ENCODE data around the gene SFT2D2.

SFT2D2 gene

DNA sequence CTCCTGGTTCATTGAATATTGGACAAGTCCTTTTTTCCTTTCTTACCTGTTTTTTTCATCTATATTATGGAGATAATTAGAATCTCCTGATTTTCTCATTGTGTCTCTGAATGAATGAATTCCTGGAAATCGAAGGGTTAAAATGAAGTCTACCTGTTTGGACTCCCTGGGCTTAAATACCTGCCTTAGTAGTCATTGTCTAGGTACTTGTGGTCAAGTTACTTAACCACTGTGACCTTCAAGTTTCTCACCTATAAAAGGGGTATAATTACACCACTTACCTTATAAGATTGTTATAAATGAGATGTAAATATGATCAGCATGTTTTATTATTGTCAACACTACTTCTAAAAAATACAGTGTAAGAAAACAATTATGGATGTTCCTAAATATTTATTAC lies 45.8 kb downstream of the SFT2D2 start:
- DNase-seq, result no peak

DNA sequence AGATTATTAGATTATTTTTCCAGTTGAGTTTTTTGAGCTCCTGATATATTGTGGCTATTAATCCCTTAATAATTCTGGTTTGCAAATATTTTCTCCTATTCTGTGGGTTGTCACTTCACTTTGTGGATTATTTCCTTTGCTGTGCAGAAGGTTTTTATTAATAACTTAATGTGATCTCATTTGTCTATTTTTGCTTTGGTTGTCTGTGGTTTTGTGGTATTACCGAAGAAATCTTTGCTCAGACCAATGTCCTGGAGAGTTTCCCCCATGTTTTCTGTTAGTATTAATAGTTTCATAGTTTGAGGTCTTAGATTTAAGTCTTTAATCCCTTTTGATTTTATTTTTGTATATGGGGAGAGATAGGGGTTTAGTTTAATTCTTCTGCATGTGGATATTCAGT lies 47.8 kb downstream of the SFT2D2 start:
- DNase-seq, result no peak

- DNase-seq, result no peak
Observed at GRCh38 chr1:168279253-168279652, 53.4 kb downstream of the SFT2D2 start.

DNA sequence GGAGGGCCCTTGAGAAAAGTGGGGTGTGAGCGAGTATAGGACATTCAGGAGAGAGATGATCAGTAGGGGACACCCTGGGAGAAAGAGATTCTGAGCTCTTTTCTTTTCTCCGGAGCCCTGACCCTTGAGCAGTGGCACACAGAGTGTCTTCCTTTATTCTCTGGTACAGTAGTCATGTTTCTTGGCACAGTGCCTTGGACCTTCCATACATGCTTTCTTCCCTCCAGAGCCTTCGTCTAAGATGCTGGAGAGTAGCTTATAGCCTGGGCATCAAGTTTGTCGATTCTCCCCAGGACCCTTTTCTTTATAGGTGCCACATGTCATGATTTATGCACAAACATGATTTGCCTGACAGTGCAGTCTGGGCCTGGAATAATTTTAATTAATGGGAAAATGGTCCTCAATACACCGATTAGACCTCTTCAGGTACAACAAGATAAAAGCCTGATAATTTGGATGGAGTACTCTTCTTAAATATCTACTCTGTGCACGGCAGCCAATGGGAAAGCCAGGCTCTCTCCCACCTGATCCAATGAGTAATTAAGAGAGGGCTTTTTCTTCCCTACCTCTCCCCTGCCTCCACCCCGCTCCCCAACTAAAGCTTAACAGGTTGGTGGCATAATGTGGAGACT lies 54.6 kb downstream of the SFT2D2 start, which contains the start of gene TBX19:
TSS of gene TBX19 (plus strand) at position 582 of the 632 bp plus-strand sequence. CDS start 214 bp downstream, outside the sequence.
- DNase-seq, result no peak

DNA sequence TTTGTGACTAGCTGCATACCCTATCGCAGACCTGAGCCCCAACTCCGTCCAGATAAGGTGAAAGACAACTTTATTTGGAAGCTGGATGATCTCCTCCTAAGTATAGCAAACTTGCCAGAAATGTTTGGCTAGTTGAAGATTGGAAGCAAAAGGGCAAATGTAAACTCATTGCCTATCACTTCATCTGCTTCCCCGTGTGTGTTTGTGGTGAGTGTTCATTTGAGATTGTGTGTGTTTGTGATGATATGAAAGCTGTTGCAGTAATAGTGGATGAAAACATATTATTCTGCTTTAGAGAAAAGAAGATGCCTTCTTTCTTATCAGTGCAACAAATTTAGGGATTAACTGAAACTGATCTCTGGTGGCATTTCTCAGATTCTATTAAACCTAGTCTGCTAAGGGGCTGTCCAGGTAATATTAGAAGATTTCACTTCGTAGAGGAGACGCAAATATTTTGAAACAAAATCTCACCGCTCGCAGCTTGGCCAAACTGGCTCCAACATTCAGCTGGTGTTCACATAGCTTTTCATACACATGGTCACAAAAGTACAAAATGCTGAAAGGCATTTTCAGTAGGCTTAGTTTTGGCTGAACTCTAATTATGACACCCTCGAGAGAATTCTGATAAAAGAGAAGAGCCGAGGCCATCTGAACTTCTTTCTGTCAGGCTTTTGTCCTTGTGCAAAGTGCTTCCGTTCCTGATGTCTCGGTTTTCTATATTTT lies 56.0 kb downstream of the SFT2D2 start:
- DNase-seq, result no peak

DNA sequence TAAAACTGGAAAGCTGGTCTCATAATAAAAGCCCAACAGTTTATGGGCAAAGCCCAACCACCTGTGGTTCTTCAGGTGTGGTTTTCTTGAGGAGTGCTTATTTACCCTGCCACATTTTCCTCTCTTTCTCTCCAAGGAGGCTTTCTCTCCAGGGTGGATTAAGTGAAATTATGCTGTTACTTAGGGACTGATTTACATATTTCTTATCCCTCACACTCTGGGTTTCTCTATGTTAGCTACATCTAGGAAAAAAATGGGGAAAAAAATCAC lies 59.7 kb downstream of the SFT2D2 start:
- no peak for DNase-seq

DNA sequence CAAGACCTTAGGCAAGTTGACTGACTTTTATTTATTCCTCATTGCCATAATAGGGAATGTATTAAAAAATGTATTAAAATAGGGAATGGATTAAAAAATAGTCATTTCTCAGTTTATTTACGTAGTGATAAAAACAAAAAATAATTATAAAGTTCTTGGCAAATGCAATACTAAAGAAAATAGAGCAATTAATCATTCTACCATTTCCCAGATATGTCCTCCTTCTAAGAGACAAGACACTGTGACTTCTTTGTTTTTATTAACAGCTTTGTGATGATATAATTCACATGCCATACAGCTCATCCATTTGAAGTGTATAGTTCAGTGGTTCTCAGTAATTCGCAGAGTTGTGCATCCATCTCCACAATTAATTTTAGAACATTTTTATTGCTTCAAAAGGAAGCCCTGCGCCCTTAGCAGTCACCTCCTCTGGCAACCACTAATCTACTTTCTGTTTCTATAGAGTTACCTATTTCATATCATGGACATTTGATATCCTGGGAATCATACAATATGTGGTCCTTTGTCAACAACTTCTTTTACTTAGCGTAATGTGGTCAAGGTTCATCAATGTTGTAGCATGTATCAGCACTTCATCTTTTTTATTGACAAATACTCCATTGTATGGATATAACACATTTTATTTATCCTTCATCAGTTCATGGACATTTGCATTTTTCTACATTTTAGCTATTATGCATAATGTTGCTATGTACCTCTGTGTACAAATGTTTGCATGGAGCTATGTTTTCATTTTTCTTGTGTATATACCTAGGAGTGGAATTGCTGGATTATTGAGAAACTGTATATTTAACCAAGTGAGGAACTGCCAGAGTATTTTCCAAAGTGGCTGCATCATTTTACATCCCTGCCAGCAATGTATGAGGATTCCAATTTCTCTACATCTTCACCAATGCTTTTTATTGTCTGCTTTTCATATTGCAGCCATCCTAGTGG lies 60.4 kb downstream of the SFT2D2 start:
- DNase-seq, result no peak

DNA sequence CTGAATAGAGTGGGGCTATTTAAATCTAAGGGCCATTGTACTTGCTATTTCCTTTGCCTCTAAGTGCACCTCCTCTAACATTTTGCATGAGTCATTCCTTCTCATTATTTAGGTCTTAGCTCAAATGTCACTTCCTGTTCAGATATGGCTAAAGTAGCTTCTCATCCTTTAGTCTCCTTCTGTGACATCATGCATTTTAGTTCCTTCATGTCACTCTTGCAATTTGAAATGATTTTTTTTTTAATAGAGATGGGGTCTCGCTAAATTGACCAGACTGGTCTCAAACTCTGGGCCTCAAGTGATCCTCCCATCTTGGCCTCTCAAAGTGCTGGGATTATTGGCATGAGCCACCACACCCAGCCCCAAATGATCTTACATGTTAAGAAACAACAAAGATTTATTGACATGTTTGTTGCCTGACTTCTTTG lies 61.4 kb downstream of the SFT2D2 start:
- DNase-seq, result no peak

- no peak for DNase-seq
Observed at GRCh38 chr1:168288311-168289052, 62.7 kb downstream of the SFT2D2 start.

GRCh38 chr1:168291222-168291837 lies 65.5 kb downstream of the SFT2D2 start:
- no peak for DNase-seq

- DNase-seq, result no peak
Observed at GRCh38 chr1:168293356-168293755, 67.6 kb downstream of the SFT2D2 start.

GRCh38 chr1:168295411-168296114 lies 69.8 kb downstream of the SFT2D2 start:
- DNase-seq, result no peak

DNA sequence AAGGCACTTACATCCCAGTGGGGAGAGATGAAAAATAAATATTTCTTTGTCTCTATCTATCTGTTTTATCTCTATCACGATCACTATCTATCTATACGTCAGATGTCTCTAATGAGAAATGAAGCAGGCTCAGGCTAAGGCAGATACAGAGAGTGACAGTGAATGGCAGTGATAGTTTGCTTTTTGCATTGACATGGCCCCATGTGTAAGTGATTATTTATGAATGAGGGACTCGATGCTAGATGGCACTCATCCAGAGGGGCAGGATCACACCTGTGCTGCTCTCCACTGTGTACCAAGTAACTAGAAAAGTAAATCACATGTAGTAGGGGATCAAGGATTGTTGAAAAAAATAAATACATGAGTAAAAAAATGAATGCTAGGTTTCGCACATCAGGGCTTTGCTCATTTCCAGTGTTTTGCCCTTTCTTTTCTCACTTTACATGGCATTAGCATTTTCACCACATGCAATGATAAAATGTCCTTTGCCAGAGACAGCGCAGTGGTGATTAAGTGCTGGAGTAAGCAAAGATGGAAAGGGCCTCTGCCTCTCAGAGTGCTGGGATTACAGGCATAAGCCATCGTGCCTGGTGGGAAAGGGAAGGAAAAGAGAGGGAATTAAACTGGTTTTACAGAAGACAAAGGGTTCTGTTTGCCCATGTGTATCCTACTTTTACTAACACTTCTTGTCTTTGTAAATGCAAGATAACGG lies 71.4 kb downstream of the SFT2D2 start:
- DNase-seq, result no peak

- DNase-seq, result no peak
Observed at GRCh38 chr1:168298446-168298845, 72.6 kb downstream of the SFT2D2 start.

- DNase-seq, result no peak
Observed at GRCh38 chr1:168300626-168301025, 74.8 kb downstream of the SFT2D2 start.

DNA sequence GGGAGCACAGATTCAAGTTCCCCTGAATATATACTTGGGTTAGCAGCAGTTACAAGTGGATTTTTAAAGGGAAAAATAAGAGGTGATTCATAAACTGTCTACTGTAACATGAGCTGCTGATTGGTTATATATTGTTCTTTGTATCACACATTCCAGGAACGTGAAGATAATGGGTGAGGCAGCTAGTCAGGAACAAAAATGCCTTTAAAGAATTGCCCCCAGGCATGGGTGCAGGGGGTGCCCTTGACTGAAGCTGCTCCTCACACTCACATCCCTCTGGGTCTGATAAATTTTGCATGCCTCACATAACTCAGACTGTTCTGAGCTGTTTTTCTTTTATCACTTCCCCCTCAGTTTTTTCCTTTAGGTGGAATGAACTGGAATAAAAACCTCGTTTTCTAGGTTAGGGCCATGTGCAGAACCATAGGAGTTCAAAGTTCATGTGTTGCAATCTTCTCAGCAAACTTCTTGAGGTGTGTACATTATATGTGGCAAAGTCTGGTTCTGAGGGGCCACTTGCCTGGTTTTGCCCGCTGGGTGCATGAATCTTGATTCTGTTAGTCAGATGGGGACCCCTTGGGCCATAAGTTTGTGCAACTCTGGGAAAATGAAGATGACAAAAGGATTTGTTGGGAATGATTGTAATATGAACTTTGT lies 76.0 kb downstream of the SFT2D2 start:
- DNase-seq, result no peak
